Measurements from ENCODE around the gene UBE2F.
"Not testable (repeated sequence)": the region's sequence is repeated elsewhere in the genome, so short reads cannot be mapped to it uniquely, and the experiment has no call there.

UBE2F gene

DNA sequence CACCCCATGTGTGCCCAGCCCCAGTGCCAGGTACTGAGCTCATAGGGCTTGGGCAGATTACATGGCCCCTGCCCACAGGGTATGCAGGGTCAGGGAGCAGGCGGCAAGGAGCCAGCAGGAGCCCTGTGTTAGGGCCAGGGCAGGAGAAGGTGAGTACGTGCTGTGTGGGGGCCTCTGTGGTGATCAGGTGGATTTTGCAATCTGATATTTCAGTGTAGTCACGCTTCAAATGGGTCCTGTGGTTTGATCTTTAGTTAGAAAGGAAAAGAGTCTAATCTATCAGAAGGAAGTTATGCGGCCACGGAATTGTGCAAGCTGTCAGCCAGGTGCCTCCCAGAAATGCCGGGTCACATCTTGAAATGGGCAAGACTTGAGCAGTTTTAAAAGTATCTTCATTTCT, 13.9 kb downstream of the UBE2F start:
- peak; percentile 58 for DNase-seq

DNA sequence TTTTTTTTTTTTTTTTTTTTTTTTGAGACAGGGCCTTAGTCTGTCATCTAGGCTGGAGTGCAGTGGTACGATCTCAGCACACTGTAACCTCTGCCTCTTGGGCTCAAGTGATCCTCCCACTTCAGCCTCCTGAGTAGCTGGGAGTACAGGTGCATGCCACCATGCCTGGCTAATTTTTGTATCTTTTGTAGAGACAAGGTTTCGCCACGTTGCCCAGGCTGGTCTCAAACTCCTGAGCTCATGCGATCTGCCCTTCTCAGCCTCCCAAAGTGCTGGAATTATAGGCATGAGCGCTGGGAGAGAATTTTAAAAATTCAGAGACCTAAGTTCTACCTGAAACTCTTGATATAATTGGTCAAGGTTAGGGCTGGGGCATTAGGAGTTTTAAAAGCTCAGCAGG, 14.8 kb downstream of the UBE2F start:
- not testable (repeated sequence) for DNase-seq

DNA sequence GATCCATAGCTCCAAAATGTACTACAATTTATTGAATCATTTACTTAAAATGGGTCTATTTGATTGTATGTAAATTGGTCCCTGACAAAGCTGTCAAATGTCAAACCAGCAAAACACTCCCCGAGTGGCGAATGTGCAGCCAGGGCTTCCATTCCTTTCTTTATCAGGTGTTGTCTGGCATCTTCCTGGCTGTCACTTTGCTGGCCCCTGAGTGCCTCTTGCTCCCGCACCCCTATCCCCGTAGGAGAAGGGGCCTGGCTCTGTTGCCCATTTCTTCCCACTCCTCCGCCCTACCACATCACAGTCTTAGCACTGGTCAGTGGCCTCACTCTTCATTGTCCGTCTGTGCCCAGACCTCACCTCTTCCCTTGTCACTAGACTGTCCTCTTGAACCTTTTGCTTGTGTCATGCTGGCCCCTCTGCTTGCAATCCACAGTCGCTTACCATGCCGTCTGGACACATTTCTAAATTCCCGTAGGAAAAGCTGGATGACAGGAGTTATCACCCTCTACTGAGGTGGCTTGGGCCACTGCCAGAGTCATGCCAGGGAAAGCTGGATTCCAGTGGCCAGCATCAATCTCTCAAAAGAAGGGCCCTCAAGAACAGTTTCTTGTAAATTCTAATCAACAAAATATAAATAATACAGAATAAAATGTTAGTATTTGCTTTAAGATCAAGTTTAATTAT, 15.4 kb downstream of the UBE2F start:
- no peak for DNase-seq

DNA sequence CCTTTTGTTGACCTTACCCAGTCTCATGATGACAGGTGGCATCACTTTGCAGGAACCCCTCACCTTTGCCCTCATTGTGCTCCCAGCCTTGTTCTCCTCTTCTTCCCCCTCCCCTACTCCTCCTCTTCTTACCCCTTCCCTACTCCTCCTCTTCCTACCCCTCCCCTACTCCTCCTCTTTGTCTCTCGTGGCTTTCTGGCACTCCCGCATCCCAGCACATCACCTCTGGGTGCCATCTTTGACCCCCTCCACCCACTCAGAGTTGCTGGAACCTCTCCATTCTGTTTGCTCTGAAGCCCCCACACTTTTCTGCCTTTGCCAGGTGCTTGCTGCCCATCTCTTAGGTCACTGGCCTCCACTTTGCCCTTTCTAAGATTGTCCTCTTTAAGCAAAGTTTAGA, 17.1 kb downstream of the UBE2F start:
- DNase-seq, result no peak

DNA sequence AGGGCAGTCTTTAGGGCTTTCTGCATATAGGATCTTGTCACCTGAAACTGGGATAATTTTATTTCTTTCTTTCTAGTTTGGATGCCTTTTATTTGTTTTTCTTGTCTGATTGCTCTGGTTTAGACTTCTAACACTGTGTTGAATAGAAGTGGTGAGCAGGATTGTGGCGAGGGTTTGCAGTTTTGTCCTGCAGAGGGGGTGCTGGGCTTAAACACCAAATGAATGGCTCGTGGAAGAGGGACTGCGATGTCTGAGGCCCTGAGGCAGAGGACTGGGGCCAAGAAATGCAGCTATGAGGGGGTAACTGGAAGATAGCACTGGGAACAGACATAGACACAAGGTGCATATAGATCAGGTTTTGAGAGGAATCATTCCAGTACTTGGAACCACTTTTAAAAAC, 20.5 kb downstream of the UBE2F start:
- DNase-seq, result no peak

DNA sequence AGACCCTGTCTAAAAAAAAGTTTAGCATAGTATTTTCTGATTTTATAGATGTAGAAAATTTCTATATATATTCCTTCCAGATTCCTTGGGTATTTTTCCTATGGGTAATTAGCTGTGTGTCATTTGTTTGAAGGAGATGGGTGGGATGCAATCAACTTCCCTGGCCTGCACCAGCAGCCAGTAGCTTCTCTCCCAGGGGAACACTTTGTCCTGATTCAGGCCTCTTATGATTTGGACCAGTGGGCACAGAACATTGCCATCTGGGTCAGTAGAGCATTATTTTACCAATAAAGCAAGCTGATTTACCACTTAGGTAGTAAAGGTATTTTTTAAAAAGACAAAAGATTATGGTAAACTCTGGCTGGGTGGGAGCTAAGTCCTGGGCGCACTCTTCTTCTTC, 26.9 kb downstream of the UBE2F start:
- no peak for DNase-seq

DNA sequence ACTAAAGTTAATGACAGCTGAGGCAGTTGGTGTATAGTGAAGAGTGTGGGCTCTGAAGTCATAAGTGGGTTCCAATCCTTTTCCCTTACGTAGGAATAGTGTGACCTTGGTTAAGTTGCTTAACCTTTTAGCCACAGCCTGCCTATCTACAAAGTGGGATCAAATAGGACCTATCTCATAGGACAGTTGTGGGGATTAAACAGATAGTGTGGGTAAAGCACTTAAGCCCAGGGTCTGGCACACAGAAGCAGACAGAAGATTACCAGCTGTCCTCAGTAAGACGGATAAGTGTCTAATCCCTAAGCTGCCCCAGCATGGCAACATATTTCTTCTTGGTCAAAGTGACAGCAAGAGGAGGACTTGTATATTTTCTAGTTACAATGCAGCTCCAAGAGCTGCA, 28.2 kb downstream of the UBE2F start:
- DNase-seq, result no peak

DNA sequence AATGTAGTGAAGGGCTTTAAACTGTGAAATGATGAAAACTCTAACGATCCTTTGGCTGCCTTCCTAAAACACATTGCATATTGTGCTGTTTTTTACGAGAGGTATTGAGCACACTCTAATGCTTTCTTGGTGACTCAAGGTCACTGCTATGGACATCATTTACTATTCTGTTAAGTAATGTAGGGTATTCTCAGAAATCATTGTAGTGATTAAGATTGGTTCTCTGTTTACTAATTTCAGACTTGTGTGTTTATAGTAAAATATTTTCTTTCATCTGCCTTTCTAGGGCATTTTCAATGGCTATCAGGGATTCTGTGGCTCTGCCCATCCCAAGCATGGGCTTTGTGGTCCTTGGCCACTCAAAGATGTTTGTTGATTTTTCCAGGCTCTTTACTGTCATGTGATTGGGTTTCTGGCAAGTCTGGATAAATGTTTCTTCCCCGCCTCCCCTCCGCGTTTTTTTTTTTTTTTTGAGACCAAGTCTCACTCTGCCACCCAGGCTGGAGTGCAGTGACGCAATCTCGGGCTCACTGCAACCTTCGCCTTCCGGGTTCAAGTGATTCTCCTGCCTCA, 29.3 kb downstream of the UBE2F start:
- DNase-seq, result no peak

DNA sequence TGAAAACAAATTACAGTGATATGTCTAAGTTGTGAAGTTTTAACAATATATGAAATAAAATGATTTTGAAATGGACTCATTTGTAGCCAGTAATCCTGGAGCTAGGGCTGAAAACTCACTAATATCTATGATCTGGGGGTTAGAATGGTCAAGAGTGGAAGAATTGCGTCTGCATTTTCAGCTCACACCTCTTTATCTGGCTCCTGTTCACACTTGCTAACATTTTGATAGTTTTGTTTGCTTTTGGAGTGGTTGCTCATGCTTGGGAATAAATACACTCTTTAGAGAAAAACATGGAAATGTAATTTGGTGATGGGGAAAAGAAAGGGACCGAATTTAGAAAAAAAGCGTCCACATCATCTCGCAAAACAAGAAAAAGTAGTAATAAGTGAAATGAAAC, 30.7 kb downstream of the UBE2F start:
- no peak for DNase-seq

DNA sequence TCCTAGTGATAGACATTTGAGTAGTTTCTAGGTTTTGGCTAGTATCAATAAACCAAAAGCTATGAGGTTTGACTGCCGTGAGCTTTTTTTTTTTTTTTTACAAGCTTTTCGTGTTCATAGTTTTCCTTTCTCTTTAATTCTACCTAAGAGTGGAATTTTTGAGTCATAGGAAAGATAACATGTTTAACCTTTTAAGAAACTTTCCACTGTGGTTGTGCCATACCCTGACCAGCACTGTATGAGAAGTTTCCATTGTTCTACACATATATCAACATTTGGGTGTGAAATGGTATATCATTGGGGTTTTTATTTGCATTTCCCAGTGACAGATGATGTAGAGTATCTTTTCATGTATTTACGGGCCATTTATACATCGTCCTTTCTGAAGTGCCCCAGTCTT, 31.7 kb downstream of the UBE2F start:
- peak; percentile 47 for DNase-seq

DNA sequence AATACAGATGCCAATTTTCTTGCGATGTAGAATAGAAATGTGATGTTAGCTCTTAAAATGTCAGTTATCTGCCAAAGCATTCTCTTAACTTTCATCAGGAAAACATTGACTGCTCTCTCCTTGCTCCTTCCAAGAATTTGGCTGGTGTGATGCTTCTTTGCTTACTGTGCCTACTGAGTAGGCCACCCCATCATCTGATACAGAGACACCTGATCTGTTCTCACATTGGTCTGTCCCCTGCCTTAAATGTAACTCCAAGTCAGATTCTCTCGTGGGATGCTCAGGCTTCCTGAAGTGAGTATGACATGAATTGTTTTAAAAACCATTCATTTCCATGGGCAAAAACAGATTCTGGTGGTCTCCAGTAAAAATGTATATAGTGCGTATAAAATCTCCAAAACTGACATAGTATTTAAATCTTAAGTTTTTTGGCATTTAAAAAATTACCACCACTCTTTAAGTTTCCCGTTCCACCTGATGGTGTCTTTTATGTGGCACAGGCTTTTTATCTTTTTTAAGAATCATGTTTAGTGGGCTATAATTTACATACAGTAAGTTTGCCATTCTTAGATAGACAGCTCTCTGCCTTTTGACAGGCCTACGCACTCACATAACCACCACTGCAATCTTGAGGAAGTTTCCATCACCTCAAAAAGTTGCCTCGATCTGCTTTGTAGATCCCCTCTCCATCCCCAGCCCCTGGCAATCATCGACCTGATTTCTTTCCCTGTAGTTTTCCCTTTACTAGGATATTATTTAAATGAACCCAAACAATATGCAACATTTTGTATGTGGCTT, 36.6 kb downstream of the UBE2F start:
- peak; percentile 49 for DNase-seq

DNA sequence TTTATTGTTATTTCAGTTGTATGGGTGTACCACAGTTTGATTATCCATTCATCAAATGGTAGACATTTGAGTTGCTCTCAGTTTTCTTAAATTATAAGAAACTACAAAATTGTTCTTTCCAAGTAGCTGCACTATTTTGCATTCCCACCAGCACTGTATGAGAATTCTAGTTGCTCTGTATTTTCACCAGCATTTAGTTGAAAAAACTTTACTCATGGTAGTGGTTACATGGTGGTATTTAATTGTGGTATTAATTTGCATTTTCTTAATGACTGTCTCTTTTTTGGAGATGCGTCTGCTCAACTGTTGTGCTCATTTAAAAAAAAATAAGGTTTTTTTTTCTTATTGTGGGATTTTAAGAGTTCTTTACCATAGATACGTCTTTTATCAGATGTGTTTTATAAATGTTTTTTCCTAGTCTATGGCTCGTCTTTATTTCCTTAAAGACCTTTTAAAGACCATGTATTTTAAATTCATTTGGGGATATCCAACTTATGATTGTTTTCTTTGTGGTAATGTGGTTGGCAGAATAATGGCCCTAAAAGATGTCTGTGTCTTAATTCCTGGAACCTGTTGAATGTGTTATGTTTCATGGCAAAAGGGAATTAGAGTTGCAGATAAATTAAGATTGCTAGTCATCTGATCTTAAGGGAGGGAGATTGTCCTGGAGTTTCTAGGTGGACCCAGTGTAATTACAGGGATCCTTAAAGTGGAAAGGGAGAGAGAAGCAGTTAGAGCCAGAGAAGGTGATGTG, 37.4 kb downstream of the UBE2F start:
- DNase-seq, result no peak

DNA sequence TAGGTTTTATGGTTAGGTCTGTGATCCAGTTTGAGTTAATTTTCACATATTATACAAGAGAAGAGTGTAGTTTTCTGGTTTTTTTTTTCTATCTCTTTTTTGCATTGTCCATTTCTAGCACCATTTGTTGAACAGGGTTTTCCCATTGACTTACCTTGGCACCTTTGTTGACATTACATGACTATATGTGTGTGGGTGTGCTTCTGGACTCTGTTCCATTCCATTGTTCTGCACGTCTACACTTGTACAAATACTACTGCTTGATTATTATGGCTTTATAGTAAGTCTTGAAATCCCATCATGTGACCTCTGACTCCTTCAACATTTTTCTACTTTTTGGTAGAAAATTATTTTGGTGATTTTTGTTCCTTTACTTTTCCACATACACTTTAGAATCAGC, 38.7 kb downstream of the UBE2F start:
- DNase-seq, result no peak

DNA sequence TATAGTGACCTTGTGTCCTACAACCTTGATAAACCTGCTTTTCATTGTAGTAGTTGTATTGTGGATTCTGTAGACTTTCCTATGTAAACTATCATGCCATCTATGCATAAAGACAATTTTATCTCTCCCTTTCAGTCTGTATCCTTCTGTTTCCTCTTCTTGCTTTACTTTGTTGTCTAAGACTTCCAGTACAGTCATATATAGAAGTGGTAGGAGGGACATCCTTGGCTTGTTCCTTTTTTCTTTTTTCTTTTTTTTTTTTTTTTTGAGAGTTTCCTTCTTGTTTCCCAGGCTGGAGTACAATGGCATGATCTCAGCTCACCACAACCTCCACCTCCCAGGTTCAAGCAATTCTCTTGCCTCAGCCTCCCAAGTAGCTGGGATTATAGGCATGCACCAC, 39.7 kb downstream of the UBE2F start:
- no peak for DNase-seq

DNA sequence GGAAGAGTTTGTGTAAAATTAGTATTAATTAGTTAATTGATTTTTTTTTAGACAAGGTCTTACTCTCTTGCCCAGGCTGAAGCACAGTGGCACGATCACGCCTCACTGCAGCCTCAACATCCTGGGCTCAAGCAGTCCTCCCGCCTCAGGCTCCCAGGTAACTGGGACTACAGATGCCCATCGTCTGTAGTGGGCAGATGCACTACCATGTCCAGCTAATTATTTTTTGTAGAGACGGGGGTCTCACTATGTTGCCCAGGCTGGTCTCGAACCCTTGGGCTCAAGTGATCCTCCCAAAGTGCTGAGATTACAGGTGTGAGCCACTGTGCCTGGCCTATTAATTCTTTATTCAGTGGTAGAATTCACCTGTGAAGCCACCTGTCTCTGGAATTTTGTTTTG, 41.1 kb downstream of the UBE2F start:
- no peak for DNase-seq

DNA sequence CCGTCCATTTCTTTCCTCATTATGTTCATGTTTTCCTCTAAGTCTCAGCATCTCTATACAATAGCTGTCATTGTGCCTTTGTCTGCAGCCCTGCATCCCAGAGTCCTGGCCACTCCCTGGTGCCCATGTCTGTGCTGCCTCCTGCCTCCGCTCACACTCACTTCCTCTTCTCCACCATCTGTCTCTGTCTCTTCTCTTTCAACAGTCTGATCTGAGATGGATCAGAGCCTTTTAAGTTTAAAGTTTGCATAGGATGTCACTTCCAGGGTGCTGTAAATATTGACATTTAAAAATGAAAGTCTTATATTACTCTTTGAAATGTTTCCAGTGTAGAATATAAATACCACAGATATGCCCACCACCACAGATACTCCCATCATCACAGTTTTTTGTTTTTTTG, 42.7 kb downstream of the UBE2F start:
- no peak for DNase-seq

DNA sequence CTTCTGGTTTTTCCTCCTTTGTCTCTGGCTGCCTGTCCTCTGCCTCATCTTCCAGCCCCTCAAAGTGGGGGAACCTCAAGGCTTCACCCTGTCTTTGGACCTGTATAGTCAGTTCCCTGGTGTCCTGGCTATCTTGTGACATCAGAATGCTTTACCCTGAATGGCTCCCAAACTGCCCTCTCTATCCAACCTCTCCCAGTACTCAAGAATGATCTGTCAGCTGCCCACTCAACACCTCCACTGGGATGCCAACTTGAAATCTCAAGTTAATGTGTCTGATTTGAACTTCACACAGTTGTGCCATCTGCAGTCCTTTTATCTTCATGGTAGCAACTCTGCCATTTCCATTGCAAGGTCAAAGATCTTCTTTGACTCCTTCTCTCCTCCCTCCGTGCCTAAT, 43.8 kb downstream of the UBE2F start:
- DNase-seq, result no peak

DNA sequence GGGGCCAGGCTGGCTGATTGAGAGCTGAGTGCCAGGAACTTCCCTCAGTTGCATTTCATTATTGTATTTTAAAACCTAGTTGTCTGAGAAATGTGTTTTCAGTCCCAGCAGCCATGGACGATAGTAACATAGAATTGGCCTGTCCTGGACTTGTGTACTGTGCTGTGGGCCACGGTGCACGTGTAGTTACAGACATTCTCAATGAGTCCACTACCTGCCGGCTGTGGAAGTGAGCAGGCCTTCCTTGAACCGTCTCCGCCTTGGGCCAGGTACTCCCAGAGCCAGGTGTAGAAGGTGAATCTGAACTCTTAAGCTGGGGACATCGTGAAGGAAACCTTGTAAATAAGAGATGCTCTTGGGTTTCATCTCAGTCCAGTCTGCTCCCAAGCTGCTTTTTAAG, 47.0 kb downstream of the UBE2F start:
- DNase-seq, result no peak

DNA sequence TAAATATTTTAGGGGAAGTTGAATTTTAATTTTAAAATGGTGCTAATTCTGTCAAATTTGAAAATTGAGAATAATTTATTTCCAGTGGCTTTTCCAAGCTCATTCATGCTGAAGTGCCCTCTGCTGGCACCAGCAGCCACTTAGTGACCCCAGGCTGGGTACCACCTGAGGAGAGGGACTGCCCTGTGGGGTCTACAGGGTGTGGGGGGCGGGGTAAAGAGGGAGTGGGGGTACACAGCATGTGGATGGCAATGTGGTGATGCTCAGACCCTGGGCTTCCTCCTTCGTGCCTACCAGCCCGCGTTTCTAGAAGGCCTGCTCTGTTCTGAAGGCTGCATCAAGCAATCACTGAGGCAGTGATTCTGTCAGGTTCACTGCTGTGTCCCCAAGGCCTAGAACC, 48.9 kb downstream of the UBE2F start:
- no peak for DNase-seq

DNA sequence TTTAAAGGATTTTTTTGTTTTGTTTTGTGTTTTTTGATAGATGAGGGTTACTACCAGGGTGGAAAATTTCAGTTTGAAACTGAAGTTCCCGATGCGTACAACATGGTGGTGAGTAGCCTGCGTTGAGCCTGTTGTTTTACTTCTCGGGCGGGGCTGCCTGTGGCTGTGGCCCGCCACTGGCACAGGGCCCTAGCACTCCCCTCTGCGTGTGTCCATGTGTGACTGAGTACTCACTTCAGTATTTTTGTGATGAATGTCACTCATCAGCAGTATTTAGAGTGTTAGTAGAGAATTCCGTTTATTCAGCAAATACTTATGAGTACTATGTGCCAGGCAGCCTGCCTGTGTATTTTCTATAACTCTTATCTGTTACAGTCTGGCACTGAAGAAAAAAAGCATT, 49.7 kb downstream of the UBE2F start:
- DNase-seq, result no peak

DNA sequence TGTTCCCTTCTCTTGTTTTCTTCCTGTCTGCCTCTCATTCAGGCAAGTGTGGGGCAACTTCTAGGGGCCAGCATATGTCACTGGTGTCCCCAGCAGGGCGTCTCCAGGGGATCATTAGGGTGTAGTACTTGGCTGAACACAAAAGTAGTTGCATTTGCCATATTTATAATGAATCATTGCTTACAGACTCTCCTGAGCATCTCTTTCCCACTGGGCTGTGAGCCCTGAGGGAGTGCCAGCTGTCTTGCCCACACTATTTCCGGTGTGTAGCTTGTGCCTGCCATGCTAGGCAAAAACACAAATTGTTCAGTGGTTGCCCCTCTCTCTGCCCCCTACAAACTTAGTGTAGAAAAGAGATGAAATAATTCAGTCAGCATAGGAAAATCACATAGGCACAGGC, 53.1 kb downstream of the UBE2F start:
- DNase-seq, result no peak

DNA sequence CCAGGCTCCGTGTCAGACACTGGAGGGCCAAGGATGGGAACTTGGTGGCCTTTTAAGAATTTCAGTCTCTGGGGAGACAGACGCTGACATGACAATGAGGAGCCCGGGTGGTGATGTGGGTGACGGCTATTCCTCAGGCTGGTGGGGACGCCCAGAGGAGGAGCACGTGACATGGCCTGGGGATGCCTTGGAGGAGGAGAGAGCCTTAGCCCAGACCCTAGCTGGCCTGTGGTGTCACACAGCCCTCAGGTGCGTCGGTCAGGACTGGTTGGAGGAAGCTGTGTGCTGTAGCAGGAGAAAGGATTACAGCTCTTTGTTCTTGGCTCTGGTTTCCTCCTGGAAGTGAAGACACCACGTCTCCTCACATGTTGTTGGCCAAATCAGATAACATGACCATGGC, 54.0 kb downstream of the UBE2F start:
- DNase-seq, result no peak

DNA sequence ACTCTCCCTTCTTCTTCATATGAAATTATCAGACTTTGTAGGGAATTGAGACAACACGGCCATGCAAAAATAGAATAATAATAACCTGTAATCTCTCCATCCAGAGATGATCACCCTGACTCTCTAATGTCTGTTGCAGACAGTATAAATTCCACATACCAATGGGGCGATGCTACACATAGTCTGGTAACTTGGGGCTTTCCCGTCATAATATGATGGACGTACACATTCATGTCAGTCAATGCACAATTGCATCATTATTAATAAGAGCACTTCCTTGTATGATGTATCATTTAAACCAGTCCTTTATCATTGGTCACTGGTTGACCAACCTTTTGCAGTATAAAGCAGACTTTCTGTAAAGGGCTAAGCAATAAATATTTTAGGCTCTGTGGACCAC, 54.5 kb downstream of the UBE2F start:
- DNase-seq, result no peak

Data from activated CD4-positive, alpha-beta T cell treated with anti-CD3 and anti-CD28 coated beads for 48 hours (primary cell).